HuH-7 (cell line): ENCODE measurements around the gene TLE1.
"Not testable (repeated sequence)": the region's sequence is repeated elsewhere in the genome, so short reads cannot be mapped to it uniquely, and the experiment has no call there.

Experiments
- DNase-seq: peaks from one replicate; pipeline ENCODE4 v3.0.0; 2011; ENCODE audit warnings: low spot score

TLE1 gene

GRCh38 chr9:81599837-81600236 is 89.5 kb downstream of the TLE1 start:
- no peak for DNase-seq

- no peak for DNase-seq
Observed at GRCh38 chr9:81598811-81599210, 90.5 kb downstream of the TLE1 start.

- DNase-seq, result no peak
Observed at GRCh38 chr9:81598123-81598497, 91.2 kb downstream of the TLE1 start.

GRCh38 chr9:81597419-81598122 is 91.8 kb downstream of the TLE1 start:
- no peak for DNase-seq

GRCh38 chr9:81596679-81597418 is 92.5 kb downstream of the TLE1 start:
- DNase-seq, result no peak

- no peak for DNase-seq
Observed at GRCh38 chr9:81595887-81596543, 93.3 kb downstream of the TLE1 start.

- not testable (repeated sequence) for DNase-seq
Observed at GRCh38 chr9:81595293-81595692, 94.1 kb downstream of the TLE1 start.

GRCh38 chr9:81594415-81594814 is 94.9 kb downstream of the TLE1 start:
- no peak for DNase-seq

GRCh38 chr9:81592887-81593266 is 96.5 kb downstream of the TLE1 start:
- DNase-seq, result no peak

- DNase-seq, result no peak
Observed at GRCh38 chr9:81591791-81592190, 97.6 kb downstream of the TLE1 start.

GRCh38 chr9:81590688-81591087 is 98.7 kb downstream of the TLE1 start:
- DNase-seq, result no peak

- no peak for DNase-seq
Observed at GRCh38 chr9:81589819-81590218, 99.5 kb downstream of the TLE1 start.

- no peak for DNase-seq
Observed at GRCh38 chr9:81589392-81589791, 100.0 kb downstream of the TLE1 start.

GRCh38 chr9:81588148-81588871 is 101.0 kb downstream of the TLE1 start:
- peak; percentile 82 for DNase-seq

- no peak for DNase-seq
Observed at GRCh38 chr9:81586786-81587185, 102.6 kb downstream of the TLE1 start.

- no peak for DNase-seq
Observed at GRCh38 chr9:81585191-81585763, 104.1 kb downstream of the TLE1 start.

- DNase-seq, result no peak
Observed at GRCh38 chr9:81584099-81584498, 105.2 kb downstream of the TLE1 start.

- no peak for DNase-seq
Observed at GRCh38 chr9:81581986-81582385, 107.4 kb downstream of the TLE1 start.

GRCh38 chr9:81579381-81579780 is 110.0 kb downstream of the TLE1 start:
- DNase-seq, result no peak

- DNase-seq, result no peak
Observed at GRCh38 chr9:81578606-81579005, 110.7 kb downstream of the TLE1 start.

GRCh38 chr9:81575956-81576355 is 113.4 kb downstream of the TLE1 start:
- DNase-seq, result no peak

- DNase-seq, result no peak
Observed at GRCh38 chr9:81574405-81574804, 114.9 kb downstream of the TLE1 start.
